GM21723 (cell line): ENCODE results near the gene TMCO5A.
"Not testable (repeated sequence)": the region's sequence is repeated elsewhere in the genome, so short reads cannot be mapped to it uniquely, and the experiment has no call there.

ENCODE experiments used
- ATAC-seq: cut with Tn5 transposase; IDR thresholded peaks from one replicate; pipeline ENCODE4 v1.9.1; 2021; ENCODE audit warnings: mild to moderate bottlenecking, moderate library complexity; ENCODE audit not compliant: unreplicated experiment

TMCO5A gene

GRCh38 chr15:37934340-37934739 is at the start of gene TMCO5A:
TMCO5A (plus strand) TSS chr15:37934640; CDS start chr15:37936324, 1,684 bp downstream.
- no peak for ATAC-seq

GRCh38 chr15:37885651-37886050 is 48.8 kb upstream of the TMCO5A start:
- no peak for ATAC-seq

GRCh38 chr15:37888356-37888755 is 46.1 kb upstream of the TMCO5A start:
- ATAC-seq: no peak

GRCh38 chr15:37891766-37892368 is 42.6 kb upstream of the TMCO5A start:
- no peak for ATAC-seq

GRCh38 chr15:37893309-37893708 is 41.1 kb upstream of the TMCO5A start:
- ATAC-seq: no peak

GRCh38 chr15:37898362-37898761 is 36.1 kb upstream of the TMCO5A start:
- ATAC-seq: no peak

- ATAC-seq: no peak
These were observed 33.9 kb upstream of the TMCO5A start for GRCh38 chr15:37900326-37901221.

- ATAC-seq: no peak
These were observed 32.3 kb upstream of the TMCO5A start for GRCh38 chr15:37902126-37902525.

- no peak for ATAC-seq
These were observed 30.4 kb upstream of the TMCO5A start for GRCh38 chr15:37903919-37904625.

- ATAC-seq: no peak
These were observed 27.3 kb upstream of the TMCO5A start for GRCh38 chr15:37907136-37907535.

GRCh38 chr15:37921527-37922385 is 12.7 kb upstream of the TMCO5A start:
- no peak for ATAC-seq

GRCh38 chr15:37926136-37926535 is 8.3 kb upstream of the TMCO5A start:
- no peak for ATAC-seq

GRCh38 chr15:37929238-37929637 is 5.2 kb upstream of the TMCO5A start:
- no peak for ATAC-seq

- no peak for ATAC-seq
These were observed 3.1 kb upstream of the TMCO5A start for GRCh38 chr15:37931321-37931720.

- ATAC-seq: no peak
These were observed 2.6 kb upstream of the TMCO5A start for GRCh38 chr15:37931868-37932267.

GRCh38 chr15:37932549-37932948 is 1.9 kb upstream of the TMCO5A start:
- ATAC-seq: no peak

- ATAC-seq: no peak
These were observed 774 bp upstream of the TMCO5A start for GRCh38 chr15:37933666-37934065.

- ATAC-seq: no peak
These were observed 6.4 kb downstream of the TMCO5A start for GRCh38 chr15:37940876-37941275.

- ATAC-seq: no peak
These were observed 7.3 kb downstream of the TMCO5A start for GRCh38 chr15:37941779-37942178.

- no peak for ATAC-seq
These were observed 17.6 kb downstream of the TMCO5A start for GRCh38 chr15:37951999-37952398.

- ATAC-seq: not testable (repeated sequence)
These were observed 26.3 kb downstream of the TMCO5A start for GRCh38 chr15:37960742-37961141.
